Stimulated activated CD4-positive, alpha-beta T cell treated with anti-CD3 and anti-CD28 coated beads, Interleukin-12 subunit alpha, Interleukin-12 subunit beta, amount 100 ng/mL, for 24 hours (primary cell): Measurements from ENCODE around the gene RDX.

Source experiments
- DNase-seq, 2 experiments: peaks; one replicate each; pipeline ENCODE4 v3.0.0-alpha.2; 2020; ENCODE audit warnings: low read depth in 2 of 2

RDX gene

GRCh38 chr11:110172468-110173065 lies 123.8 kb downstream of the RDX start:
- no peak for DNase-seq

GRCh38 chr11:110169738-110170137 lies 126.7 kb downstream of the RDX start:
- DNase-seq: no peak

- no peak for DNase-seq
Observed at GRCh38 chr11:110168033-110168803, 128.2 kb downstream of the RDX start.

GRCh38 chr11:110165039-110165925 lies 131.1 kb downstream of the RDX start:
- no peak for DNase-seq

GRCh38 chr11:110162216-110162615 lies 134.2 kb downstream of the RDX start:
- DNase-seq: no peak

- DNase-seq: no peak
Observed at GRCh38 chr11:110161061-110161460, 135.4 kb downstream of the RDX start.

- no peak for DNase-seq
Observed at GRCh38 chr11:110160437-110160836, 136.0 kb downstream of the RDX start.

GRCh38 chr11:110160016-110160415 lies 136.4 kb downstream of the RDX start:
- no peak for DNase-seq

GRCh38 chr11:110159476-110159875 lies 136.9 kb downstream of the RDX start:
- DNase-seq: no peak

- no peak for DNase-seq
Observed at GRCh38 chr11:110158317-110159200, 137.9 kb downstream of the RDX start.

GRCh38 chr11:110156503-110156902 lies 139.9 kb downstream of the RDX start:
- no peak for DNase-seq

- no peak for DNase-seq
Observed at GRCh38 chr11:110153474-110153873, 142.9 kb downstream of the RDX start.

- DNase-seq: no peak
Observed at GRCh38 chr11:110152199-110152598, 144.2 kb downstream of the RDX start.

- no peak for DNase-seq
Observed at GRCh38 chr11:110148775-110149744, 147.4 kb downstream of the RDX start.

- DNase-seq: no peak
Observed at GRCh38 chr11:110147962-110148709, 148.3 kb downstream of the RDX start.

- no peak for DNase-seq
Observed at GRCh38 chr11:110141812-110142211, 154.6 kb downstream of the RDX start.

- DNase-seq: no peak
Observed at GRCh38 chr11:110134110-110134509, 162.3 kb downstream of the RDX start.

- no peak for DNase-seq
Observed at GRCh38 chr11:110133160-110133559, 163.3 kb downstream of the RDX start.

- DNase-seq: no peak
Observed at GRCh38 chr11:110131386-110132123, 164.9 kb downstream of the RDX start.
